Measurements from ENCODE around the gene CNBP. TPM values are rescaled to one million over a fixed set of nuclear protein-coding genes. Genes with fewer than 3 reads are reported as not detected.

The CNBP gene
- 100 to 1,000 TPM; 223 to 353 (median 234) TPM for total RNA-seq
- long read RNA-seq, donor 1, transcript CNBP-204 (5 exons, 1,641 nt), result minor isoform, 41 of 464 reads
- long read RNA-seq, donor 1, transcript CNBP-201 (5 exons, 1,664 nt), result minor isoform, 142 of 464 reads
- long read RNA-seq, donor 1, transcript CNBP-207 (5 exons, 1,626 nt), result major isoform, 156 of 464 reads
- long read RNA-seq, donor 1, transcript CNBP-208 (5 exons, 1,549 nt), result minor isoform, 9 of 464 reads
- long read RNA-seq, donor 1, partial matches to known transcripts, result 3 of 464 reads
- long read RNA-seq, donor 1, other reads (novel, unspliced or antisense), result 103 of 464 reads
- long read RNA-seq, donor 2, transcript CNBP-208 (5 exons, 1,549 nt), result minor isoform, 8 of 361 reads
- long read RNA-seq, donor 2, transcript CNBP-201 (5 exons, 1,664 nt), result minor isoform, 104 of 361 reads
- long read RNA-seq, donor 2, transcript CNBP-207 (5 exons, 1,626 nt), result major isoform, 133 of 361 reads
- long read RNA-seq, donor 2, transcript CNBP-204 (5 exons, 1,641 nt), result minor isoform, 43 of 361 reads
- long read RNA-seq, donor 2, partial matches to known transcripts, result 2 of 361 reads
- long read RNA-seq, donor 2, other reads (novel, unspliced or antisense), result 65 of 361 reads

DNA sequence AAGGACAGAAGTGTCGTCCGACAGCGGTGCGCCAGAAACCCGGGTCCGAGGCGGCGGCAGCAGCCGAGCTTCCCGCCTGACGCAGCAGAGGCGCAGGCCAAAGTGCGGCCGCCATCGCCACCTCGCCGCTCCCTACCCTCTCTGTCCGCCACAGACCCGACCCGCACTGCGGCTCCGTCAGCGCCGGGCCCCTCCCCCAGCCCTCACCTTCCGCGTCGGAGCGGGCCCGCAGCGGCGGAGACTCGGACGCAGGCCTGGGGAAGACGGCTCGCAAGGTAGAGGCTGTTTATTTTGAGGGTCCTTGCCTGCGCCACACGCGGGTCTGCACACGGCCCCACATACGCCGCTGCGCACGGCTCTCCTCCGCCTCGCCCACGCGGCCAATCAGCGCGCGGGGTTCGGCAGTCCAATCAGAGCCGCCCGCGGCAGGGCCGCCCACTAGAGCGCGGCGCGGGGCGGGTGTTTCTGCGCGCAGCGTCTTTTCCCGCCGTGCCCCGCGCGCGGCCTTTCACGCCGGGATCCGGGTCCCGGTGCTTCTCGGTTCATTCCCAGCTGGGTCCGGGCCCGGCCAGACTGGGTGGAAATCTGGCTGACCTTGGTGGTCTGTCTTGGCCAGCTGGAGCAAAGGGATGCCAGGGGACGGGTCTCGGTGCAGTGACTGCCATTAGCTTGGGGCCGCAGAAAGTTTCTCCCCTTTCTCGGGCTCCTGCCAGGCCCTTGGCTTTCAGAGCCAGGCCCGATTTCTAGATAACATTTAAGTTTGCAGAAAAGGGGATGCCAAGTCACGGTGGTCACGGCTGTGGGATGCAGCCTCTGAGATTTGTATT lies at the start of gene CNBP:
Gene CNBP (minus strand): TSS at position 328 of the 827 bp plus-strand sequence. CDS start 12,139 bp downstream, outside the sequence.
- no peaks in the 10 kb centered on the region for H3K36me3 ChIP-seq (ENCODE audit: low read depth)
- intact Hi-C loops (cut with DNase I, micrococcal nuclease), result loop anchor here in 1 of 2 donors (5.0 kb wide), 1 partner anchor 64 kb away; the partner anchor contains the start of gene COPG1
- H3K9me3 ChIP-seq, result no peaks in the 10 kb centered on the region
- ATAC-seq (peak; percentile 96), DNase-seq (peak; percentile 93 to 96 (median 96))
- peaks cover 47% of the 10 kb centered on the region for H3K4me1 ChIP-seq (ENCODE audit: low read depth)
- TF ChIP-seq, protein P1, sequence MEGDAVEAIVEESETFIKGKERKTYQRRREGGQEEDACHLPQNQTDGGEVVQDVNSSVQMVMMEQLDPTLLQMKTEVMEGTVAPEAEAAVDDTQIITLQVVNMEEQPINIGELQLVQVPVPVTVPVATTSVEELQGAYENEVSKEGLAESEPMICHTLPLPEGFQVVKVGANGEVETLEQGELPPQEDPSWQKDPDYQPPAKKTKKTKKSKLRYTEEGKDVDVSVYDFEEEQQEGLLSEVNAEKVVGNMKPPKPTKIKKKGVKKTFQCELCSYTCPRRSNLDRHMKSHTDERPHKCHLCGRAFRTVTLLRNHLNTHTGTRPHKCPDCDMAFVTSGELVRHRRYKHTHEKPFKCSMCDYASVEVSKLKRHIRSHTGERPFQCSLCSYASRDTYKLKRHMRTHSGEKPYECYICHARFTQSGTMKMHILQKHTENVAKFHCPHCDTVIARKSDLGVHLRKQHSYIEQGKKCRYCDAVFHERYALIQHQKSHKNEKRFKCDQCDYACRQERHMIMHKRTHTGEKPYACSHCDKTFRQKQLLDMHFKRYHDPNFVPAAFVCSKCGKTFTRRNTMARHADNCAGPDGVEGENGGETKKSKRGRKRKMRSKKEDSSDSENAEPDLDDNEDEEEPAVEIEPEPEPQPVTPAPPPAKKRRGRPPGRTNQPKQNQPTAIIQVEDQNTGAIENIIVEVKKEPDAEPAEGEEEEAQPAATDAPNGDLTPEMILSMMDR (IDR thresholded peaks at IDR 0.05), result no peak
- H3K4me3 ChIP-seq, result peak within 1 kb of the TSS; percentile 98

DNA sequence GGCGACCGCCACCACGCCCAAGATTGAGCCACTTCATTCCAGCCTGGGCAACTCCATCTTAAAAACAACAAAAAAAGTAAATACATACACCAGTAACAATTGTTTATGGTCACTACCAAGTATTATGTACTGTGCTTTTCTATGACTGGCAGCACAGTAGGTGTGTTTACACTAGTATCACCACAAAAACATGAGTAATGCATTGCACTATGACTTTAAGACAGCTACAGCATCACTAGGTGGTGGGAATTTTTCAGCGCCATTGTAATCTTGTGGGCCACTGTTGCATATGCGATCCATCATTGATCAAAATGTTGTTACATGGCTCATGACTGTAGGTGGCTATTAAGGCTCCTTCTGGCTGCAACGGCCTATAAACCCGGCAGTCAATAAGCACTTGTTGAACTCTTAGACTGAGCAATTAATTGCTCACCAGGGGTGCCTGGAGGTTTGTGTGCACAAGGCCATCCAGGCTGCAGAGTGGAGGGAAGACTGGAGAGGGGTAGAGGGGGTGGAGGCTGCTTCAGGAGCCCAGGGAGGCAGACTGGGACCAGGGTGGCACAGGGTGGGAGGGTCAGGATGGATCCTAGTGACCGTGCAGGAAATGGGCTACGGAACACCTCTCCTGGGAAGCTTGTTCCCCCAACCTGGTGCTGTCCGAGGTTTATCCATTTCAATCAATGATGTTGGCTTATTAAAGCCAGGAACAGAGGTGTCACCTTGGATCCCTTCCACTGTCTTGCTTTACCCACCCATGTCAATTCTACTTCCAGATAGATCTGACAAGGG lies 47.8 kb upstream of the CNBP start:
- TF ChIP-seq, protein P1 (IDR thresholded peaks at IDR 0.05), result no peak
- ATAC-seq (no peak), DNase-seq (no peak)
- Histone ChIP-seq H3K4me3 (no peak overlapping the region), H3K36me3 (ENCODE audit: low read depth) (no peaks in the 10 kb centered on the region), H3K4me1 (ENCODE audit: low read depth) (no peaks in the 10 kb centered on the region), H3K9me3 (no peaks in the 10 kb centered on the region)
- intact Hi-C loops (cut with DNase I, micrococcal nuclease), result no loop called here

GRCh38 chr3:129230311-129231019 lies 46.8 kb upstream of the CNBP start:
- DNase-seq, result no peak
- peak; percentile 74 for ATAC-seq
- intact Hi-C loops (cut with DNase I, micrococcal nuclease), result no loop called here
- Histone ChIP-seq H3K4me1 (ENCODE audit: low read depth) (peaks cover 4% of the 10 kb centered on the region), H3K4me3 (no peak overlapping the region), H3K9me3 (no peaks in the 10 kb centered on the region), H3K36me3 (ENCODE audit: low read depth) (no peaks in the 10 kb centered on the region)
- TF ChIP-seq, protein P1 (IDR thresholded peaks at IDR 0.05), result no peak

DNA sequence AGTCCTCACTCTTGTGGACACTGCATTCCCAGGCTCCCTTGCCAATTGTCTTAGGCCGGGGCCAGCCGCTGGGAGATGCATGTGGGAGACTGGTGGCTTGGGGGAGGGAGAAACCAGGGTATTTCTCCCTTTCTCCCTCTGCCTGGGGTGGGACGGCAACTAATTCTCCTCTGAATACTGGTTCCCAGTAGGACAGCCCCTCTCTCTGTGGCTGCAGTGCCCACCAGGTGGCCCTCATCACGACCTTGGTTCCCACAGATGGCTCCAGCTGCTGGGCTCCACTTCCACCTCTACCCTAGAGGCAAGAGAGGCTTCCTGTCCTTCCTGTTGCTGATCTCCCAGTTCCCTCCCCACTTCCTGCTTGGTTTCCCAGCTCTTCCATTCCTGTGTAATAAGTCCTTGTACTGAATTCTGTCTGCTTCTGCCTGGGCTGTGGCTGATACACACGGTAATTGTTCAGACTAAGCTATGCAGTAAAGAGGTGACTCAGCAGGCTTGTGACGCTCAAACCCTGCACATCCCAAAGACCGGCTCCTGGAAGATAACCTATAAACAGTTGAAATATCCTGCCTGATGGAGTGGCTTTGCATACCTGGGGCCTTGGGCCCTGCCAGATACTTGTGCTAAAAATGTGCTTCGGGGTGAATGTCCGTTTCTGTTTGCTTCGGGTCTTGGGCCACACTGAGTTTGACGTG lies 45.3 kb upstream of the CNBP start:
- no peak for DNase-seq
- intact Hi-C loops (cut with DNase I, micrococcal nuclease), result no loop called here
- TF ChIP-seq, protein P1 (IDR thresholded peaks at IDR 0.05), result no peak

More for the DNA sequence above, 45.3 kb upstream of the CNBP start:
- H3K9me3 ChIP-seq, result no peaks in the 10 kb centered on the region
- no peaks in the 10 kb centered on the region for H3K36me3 ChIP-seq (ENCODE audit: low read depth)
- no peak overlapping the region for H3K4me3 ChIP-seq
- H3K4me1 ChIP-seq (ENCODE audit: low read depth), result peaks cover 16% of the 10 kb centered on the region
- ATAC-seq, result peak; percentile 29
